ENCODE measurements around the gene NLRP13. TPM values are rescaled to one million over a fixed set of nuclear protein-coding genes. Genes with fewer than 3 reads are reported as not detected.

Gene NLRP13
- total RNA-seq, 1 experiment from 2014 or later = not detected

GRCh38 chr19:55898911-55899310 is 33.2 kb downstream of the NLRP13 start:
- no peak overlapping the region for H3K4me3 ChIP-seq (replicated peaks in 1 of 2; ENCODE audit: low read depth in 1 of 2, low read length in 2 of 2)
- no peak overlapping the region for H3K9ac ChIP-seq (ENCODE audit: low read length)
- no peak overlapping the region for H3K4me2 ChIP-seq (ENCODE audit: low read length)
- H3K36me3 ChIP-seq (ENCODE audit: control insufficient read depth in 1 of 2, insufficient read depth in 2 of 2, low read length in 2 of 2) = no peaks in the 10 kb centered on the region
- no peaks in the 10 kb centered on the region for H4K20me1 ChIP-seq (ENCODE audit: insufficient read depth)
- TF ChIP-seq JUND (IDR thresholded peaks at IDR 0.05) = no peak
- TF ChIP-seq POLR2A (IDR thresholded peaks at IDR 0.05; ENCODE audit: borderline replicate concordance, extremely low read depth, insufficient read depth, insufficient read length) = no peak
- no peak for TF ChIP-seq EGR1 (IDR thresholded peaks at IDR 0.05; ENCODE audit: low read depth)
- TF ChIP-seq FOSL1 (IDR thresholded peaks at IDR 0.05; ENCODE audit: low read depth) = no peak
- TF ChIP-seq EZH2 (IDR thresholded peaks at IDR 0.05) = no peak
- no peak for TF ChIP-seq ATF3 (IDR thresholded peaks at IDR 0.05)
- no peak for TF ChIP-seq ZFX (IDR thresholded peaks at IDR 0.05)
- no peak for TF ChIP-seq TCF7L2 (IDR thresholded peaks at IDR 0.05; ENCODE audit: borderline replicate concordance, extremely low read depth, insufficient read depth, insufficient read length)
- TF ChIP-seq REST (IDR thresholded peaks at IDR 0.05; ENCODE audit: low read depth) = no peak
- no peak for TF ChIP-seq CEBPB (IDR thresholded peaks at IDR 0.05; ENCODE audit: low read depth)
- TF ChIP-seq ZBTB33 (IDR thresholded peaks at IDR 0.05; ENCODE audit: extremely low read depth, insufficient replicate concordance, low read length) = no peak
- TF ChIP-seq CTCF (IDR thresholded peaks at IDR 0.05 in 2 of 3, conservative IDR thresholded peaks at IDR 0.05 in 1 of 3; ENCODE audit: borderline replicate concordance in 1 of 3, insufficient read depth in 1 of 3, low read depth in 2 of 3, low read length in 2 of 3) = no peak
- TF ChIP-seq SRF (IDR thresholded peaks at IDR 0.05; ENCODE audit: low read depth) = no peak
- no peak for TF ChIP-seq YY1 (IDR thresholded peaks at IDR 0.05; ENCODE audit: extremely low read depth, insufficient replicate concordance, low read depth, low read length)
- TF ChIP-seq POLR2AphosphoS5 (IDR thresholded peaks at IDR 0.05; ENCODE audit: low read depth, low read length) = no peak
- no peak for TF ChIP-seq RAD21 (IDR thresholded peaks at IDR 0.05; ENCODE audit: low read depth)
- no peak for TF ChIP-seq ZNF274 (IDR thresholded peaks at IDR 0.05; ENCODE audit: low read depth, low read length)
- TF ChIP-seq CBX3 (IDR thresholded peaks at IDR 0.05; ENCODE audit: low read depth) = no peak
- H3K27ac ChIP-seq (ENCODE audit: low read depth, low read length) = no peak overlapping the region
- no peaks in the 10 kb centered on the region for H3K4me1 ChIP-seq (ENCODE audit: control insufficient read depth in 1 of 2, insufficient read depth in 2 of 2, low read length in 2 of 2)
- BruUV-seq (replicated peaks) = no TSS peak
- no peaks in the 10 kb centered on the region for H3K9me2 ChIP-seq (ENCODE audit: insufficient read depth)
- H3K27me3 ChIP-seq (ENCODE audit: insufficient read depth, low read length) = peaks cover 27% of the 10 kb centered on the region
- H2AFZ ChIP-seq (ENCODE audit: low read depth, low read length, poor library complexity, severe bottlenecking) = no peak overlapping the region
- intact Hi-C loops (cut with micrococcal nuclease) = no loop called here
- no peaks in the 10 kb centered on the region for H3K79me2 ChIP-seq (ENCODE audit: insufficient read depth, low read length)
- CTCF ChIA-PET = no interaction called here
- POLR2A ChIA-PET = interaction anchor here (0.8 kb wide), 1 partner anchor 51 kb away, joined by 3 read pairs; no protein-coding TSS in a partner anchor
- RAD21 ChIA-PET (ENCODE audit: low non-redundant PET in 1 of 2, low total read pairs in 2 of 2, uncharacterized antibody in 2 of 2, unreplicated experiment in 2 of 2) = no interaction called here
- no peaks in the 10 kb centered on the region for H3K9me3 ChIP-seq (ENCODE audit: control insufficient read depth in 1 of 2, insufficient read depth in 1 of 2, low read depth in 1 of 2, low read length in 2 of 2)
- ATAC-seq = no peak
- no peak for DNase-seq (ENCODE audit: low read depth, low spot score)
